Stimulated activated CD8-positive, alpha-beta memory T cell treated with anti-CD3 and anti-CD28 coated beads, Interleukin-15, amount 100 ng/mL, for 1 hour (primary cell): Measurements from ENCODE around the gene TLK1.
A peak's percentile ranks its signal among the peaks of the same experiment; 100 is the strongest.
"Not testable (repeated sequence)": the region's sequence is repeated elsewhere in the genome, so short reads cannot be mapped to it uniquely, and the experiment has no call there.

Source experiments
- DNase-seq: peaks from one replicate; pipeline ENCODE4 v3.0.0-alpha.2; 2020; ENCODE audit warnings: low read depth

Gene TLK1

DNA sequence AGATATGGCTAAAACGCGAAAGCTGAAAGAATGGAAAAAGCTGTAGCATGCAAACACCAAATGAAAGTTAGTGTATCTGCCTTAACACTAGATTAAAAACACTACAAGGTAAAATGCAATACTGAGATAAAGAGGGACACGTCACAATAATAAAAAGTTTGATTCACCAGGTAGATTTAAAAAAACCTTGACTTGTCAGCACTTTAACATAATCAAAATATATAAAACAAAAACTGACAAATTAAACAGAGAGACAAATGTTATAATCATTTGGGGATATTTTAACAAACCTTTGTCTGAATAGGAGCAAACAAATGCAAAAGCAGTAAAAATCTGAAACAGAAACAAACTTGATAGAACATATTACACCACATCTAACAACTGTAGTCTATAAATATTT is 18.3 kb downstream of the TLK1 start:
- no peak for DNase-seq

DNA sequence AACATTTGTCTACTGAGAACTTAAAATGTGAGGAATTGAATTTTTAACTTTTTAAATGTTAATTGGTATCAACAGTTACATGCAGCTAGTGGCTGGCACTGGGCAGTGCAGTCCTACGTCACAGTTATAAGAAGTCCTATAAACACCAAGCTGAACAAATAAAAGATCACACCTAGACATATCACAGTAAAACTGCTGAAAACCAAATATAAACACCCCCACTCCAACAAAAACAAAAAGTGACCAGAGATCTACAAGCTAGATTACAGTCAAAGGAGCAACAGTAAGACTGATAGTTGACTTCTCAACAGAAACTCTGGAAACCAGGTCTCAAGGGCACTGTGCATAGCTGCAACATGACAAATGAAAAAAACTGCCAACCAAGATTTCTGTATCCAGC is 19.4 kb downstream of the TLK1 start:
- DNase-seq, result no peak

DNA sequence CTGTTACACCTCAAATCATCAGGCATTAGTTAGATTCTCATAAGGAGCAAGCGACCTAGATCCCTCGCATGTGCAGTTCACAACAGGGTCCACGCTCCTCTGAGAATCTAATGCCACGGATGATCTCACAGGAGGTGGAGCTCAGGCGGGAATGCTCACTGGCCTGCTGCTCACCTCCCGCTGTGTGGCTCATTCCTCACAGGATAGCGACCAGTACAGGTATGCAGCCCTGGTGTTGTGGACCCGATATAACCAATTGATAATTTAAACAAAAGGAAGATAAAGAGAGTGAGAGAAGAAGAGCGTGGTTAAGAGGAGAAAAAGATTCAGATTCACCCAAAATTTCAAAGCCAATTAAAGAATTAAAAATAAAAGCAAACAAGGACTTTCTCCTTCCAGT is 20.8 kb downstream of the TLK1 start:
- DNase-seq, result no peak

DNA sequence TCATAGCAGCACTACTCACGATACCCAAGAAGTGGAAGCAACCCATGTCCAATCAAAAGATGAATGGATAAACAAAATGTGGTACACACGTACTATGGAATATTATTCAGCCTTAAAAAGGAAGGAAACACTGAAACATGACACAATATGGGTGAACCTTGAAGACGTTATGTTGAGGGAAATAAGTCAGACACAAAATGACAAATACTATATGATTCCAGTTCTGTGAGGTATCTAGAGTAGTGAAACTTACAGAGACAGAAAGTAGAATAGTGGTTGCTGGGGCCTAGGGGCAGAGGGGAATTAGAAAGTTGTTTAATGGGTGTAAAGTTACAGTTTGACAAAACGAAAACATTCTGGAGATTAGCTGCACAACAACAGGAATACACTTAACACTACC is 24.7 kb downstream of the TLK1 start:
- DNase-seq, result no peak

DNA sequence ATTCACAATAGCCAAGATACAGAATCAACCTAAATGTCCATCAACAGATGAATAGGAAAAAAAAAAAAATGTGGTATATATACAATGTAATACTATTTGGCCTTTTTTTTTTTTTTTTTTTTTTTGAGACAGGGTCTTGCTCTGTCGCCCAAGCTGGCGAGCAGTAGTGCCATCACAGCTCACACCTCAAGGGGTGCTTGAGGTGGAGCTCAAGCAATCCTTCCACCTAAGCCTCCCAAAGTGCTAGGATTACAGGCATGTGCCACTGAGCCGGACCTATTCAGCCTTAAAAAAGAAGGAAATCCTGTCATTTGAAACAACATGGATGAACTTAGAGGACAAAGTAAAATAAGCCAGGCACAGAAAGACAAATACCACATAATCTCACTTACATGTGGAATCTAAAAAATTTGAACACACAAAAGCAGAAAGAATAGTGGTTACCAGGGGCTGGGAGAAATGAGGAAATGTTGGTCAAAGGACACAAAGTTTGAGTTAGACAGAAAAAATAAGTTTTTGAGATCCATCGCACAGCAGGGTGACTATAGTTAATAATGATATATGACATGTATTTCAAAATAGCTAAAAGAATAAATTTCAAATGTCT is 26.0 kb downstream of the TLK1 start:
- no peak for DNase-seq

DNA sequence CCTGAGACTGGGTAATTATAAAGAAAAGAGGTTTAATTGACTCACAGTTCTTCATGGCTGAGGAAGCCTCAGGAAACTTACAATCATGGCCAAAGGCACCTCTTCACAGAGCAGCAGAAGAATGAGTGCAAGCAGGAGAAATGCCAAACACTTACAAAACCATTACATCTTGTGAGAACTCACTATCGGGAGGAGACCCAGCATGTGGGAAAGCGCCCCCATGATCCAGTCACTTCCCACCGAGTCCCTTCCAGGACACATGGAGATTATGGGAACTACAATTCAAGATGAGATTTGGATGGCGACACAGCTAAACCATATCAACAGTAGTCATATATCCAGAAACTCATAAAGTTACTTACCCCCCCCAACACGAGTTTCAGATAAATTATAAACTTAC is 28.6 kb downstream of the TLK1 start:
- DNase-seq, result no peak

DNA sequence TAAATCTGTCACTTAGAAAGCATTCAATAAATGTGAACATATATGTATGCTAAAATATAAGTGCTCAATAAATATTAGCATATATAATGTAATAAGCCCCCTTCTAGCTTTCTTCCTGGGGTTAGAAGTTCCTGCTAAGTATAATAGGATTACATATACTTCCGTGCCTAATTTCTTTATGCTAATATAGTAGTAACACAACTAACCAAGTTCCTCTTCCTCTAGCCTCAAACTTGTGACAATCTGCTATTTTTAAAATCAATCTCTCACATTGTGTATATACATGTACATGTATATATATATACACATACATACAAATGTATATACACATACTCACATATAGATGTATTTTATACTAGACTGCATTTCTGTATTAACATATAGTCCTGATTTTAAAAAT is 32.2 kb downstream of the TLK1 start:
- no peak for DNase-seq

DNA sequence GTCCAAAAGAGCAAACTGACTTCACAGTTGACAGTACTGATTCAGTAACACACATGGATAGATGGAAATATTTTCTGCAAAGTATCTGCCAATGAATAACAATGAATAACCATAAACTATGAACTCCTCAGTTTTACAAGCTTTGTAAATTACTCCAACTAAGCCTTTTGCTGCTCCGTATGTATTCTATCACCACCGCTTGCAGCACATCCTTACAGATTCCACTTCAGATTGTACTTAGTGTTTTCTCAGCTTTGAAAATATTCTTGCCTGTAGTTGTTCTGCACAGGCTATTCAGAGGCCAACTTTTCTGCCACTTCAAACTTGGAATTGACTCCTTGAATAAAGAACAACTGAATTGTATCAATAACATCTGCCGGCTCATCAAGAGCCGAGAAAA is 36.2 kb downstream of the TLK1 start:
- DNase-seq, result no peak

DNA sequence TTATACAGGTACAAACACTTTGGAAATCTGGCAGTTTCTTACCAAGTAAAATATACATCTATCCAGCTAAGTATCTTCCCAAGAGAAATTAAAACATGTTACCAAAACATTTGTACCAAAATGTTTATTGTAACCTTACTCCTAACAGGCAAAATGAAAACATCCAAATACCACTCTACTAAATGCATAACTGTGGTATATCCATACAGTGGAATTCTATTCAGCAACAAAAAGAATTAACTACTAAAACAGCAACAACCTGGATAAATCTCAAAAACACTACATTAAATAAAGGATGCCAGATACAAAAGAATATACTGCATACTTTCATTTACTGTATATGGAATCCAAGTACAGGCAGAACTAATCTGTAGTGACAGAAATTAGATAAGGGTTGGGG is 51.1 kb downstream of the TLK1 start:
- DNase-seq, result no peak

DNA sequence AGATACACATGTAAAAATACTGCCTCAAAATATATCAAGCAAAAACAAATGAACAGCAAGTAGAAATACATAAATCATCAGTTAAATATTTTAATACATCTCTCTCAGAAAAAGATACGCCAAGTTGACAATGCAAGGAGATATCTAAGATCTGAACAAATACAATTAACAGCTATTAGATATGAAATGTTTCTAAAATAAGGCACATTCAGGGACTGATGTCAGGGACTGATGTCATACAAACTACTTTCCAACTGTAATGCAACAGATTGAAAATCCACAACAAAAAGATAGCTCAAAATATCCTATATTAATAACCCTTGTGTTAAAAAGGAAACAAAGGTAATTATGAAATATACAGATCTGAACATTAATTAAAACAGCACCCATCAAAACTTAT is 51.7 kb downstream of the TLK1 start:
- DNase-seq, result no peak

DNA sequence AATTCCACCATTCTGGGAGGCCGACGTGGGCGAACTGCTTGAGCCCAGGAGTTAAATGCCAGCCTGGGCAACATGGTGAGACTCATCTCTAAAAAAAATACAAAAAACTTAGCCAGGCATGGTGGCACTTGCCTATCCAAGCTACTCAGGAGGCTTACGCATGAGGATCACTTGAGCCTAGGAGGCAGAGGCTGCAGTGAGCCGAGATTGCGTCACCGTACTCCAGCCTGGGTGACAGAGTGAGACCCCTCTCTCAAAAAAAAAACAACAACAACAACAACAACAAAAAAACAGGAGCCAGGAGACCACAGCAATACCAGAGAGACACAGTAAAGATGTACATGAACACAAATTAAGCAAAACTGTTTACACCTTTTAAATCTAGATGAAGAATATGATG is 52.9 kb downstream of the TLK1 start:
- DNase-seq, result no peak

DNA sequence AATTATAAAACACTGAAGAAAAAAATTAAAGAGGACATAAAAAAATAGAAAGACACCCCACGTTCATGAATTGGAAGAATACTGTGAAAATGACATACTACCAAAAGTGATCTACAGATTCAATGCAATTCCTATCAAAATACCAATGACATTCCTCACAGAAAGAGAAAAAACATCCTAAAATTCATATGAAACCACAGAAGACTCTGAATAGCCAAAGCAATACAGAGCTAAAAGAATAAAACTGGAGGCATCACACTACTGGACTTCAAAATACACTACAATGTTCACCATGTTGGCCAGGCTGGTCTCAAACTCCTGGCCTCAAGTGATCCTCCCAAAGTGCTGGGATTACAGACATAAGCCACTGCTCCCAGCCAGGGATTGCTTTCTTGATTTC is 56.3 kb downstream of the TLK1 start:
- no peak for DNase-seq

DNA sequence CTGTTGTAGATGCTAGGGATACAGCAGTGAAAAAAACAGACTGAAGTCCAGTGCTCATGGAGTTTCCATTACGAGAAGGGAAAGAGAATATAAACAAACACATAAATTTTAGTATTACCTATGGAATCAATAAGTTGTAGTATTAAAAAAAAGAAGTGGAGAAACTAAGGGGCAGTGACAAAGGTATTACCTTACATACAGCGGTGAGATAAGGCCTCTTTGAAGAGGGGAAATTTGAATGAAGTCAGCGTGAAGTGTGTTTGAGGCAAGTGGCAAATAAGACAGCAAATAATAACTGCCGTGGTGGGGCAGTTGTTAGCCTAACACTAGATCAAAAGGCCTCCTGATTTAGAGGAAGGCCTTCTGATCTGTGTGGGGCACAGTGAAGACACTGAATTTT is 57.9 kb downstream of the TLK1 start:
- DNase-seq, result no peak

DNA sequence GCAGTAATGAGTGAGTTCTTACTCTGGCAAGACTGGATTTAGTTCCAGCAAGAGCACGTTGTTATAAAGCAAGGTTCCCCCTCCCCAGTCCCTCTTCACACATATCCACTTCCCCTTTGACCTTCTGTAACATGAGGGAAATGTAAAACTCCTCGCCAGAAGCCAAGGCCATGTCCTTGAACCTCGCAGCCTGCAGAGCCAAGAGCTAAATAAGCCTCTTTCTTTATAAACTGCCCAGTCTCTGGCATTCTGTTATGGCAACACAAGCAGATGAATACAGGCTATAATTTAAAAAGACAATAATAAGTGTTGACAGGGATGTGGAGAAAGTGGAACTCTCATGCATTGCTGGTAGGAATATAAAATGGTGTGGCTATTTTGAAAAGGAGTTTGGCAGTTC is 60.3 kb downstream of the TLK1 start:
- DNase-seq, result no peak

DNA sequence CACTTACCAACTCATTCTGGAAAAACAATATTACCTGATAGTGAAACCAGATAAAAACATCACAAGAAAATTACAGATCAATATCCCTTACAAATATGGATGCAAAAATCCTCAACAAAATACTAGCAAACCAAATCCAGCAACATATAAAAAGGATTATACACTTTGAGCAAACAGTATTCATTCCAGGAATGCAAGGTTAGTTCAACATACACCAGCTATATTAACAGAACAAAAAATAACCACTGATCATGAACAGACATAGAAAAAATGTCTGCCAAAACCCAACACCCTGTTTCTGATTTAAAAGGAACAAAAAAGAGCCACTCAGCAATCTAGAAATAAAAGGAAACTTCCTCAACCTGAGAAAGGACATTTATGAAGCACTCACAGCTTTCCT is 62.1 kb downstream of the TLK1 start:
- no peak for DNase-seq

DNA sequence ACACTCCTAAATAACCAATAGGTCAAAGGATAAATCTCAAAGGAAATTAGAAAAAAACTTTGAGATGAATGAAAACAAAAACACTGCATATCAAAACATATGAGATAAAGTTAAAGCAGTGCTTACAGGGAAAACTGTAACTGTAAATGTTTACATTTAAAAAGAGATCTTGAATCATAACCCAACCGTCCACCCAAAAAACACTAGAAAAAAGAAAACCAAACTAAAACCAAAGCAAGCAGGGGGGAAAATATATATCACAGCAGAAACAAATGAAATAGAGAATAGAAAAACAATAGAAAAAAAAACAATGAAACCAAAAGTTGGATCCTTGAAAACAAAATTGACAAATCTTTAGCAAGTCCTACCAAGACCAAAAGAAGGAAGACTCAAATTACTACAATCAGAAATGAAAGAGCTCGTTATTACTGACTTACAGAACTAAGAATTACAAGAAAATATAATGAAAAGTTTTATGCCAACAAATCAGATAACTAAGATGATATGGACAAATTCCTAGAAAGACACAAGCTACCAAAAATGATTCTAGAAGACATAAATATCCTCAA is 65.6 kb downstream of the TLK1 start:
- DNase-seq, result no peak

DNA sequence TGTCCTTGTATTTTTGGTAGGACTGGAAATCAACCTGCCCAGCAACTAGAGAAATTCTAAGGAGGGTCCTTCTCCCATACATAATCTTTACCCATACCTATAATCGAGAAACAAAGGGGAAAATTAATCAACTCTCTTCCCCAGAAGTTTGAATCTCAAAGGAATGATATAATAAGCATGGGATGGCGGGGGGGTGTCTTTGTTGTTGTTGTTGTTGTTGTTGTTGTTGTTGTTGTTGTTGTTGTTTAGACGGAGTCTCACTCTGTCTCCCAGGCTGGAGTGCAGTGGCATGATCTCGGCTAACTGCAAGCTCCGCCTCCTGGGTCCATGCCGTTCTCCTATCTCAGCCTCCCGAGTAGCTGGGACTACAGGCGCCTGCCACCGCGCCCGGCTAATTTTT is 69.2 kb downstream of the TLK1 start:
- not testable (repeated sequence) for DNase-seq

DNA sequence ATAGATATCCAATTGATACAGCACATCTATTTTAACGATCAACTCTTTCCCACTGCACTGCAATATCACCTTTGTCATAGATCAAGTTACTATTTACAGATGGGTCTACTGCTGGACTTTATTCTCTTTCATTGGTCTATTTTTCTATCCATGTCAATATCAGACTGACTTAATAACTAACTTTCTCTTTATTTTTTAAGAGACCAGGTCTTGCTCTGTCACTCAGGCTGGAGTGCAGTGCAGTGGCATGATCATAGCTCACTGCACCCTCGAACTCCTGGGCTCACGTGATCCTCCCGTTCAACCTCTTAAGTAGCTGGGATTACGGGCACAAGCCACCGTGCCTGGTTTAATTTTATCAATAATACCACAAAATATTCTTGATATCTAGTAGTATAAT is 71.2 kb downstream of the TLK1 start:
- no peak for DNase-seq

DNA sequence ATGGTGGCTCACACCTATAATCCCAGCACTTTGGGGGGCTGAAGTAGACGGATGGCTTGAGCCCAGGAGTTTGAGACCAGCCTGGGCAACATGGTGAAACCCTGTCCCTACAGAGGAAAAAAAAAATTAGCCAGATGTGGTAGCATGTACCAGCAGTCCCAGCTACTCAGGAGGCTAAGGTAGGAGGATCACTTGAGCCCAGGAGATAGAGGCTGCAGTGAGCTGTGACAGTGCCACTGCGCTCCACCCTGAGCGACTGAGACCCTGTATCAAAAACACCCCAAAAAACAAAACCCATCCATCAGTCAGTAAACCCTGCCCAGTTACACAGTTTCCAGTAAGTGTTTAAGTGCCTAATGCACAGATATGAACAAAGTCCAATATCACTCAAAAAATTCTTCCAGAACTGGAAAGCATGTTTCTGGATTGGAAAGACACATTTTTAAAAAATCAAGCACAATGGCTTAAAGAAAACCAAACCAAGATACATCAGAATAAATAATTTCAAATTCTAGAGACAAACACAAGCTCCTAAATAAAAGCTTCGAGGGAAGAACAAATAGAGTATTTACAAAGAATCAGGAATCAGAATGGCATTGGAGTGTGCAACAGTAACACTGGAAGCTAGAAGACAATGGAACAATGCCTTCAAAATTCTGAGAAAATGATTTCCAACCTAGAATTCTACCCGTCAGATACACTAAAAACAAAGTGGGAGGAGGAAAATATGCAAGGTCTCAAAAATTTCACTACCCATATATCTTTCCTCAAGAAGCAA is 72.4 kb downstream of the TLK1 start:
- DNase-seq, result no peak

DNA sequence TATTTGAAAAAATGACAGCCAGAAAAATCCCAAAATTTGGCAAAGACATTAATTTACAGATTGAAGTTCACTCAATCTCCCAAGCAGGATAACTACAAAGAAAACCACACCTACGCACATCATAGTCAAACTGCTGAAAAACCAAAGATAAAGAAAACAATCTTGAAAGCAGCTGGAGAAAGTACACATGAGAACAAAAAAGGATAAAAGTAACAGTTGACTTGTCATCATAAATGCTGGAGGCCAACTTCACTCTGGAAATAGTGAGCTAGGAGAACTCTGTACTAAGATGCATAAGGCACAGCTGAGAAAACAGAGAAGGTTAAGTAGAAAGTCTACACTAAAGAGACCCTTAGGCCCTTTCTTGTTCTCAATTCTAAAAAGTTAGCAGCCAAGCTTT is 73.1 kb downstream of the TLK1 start:
- no peak for DNase-seq

DNA sequence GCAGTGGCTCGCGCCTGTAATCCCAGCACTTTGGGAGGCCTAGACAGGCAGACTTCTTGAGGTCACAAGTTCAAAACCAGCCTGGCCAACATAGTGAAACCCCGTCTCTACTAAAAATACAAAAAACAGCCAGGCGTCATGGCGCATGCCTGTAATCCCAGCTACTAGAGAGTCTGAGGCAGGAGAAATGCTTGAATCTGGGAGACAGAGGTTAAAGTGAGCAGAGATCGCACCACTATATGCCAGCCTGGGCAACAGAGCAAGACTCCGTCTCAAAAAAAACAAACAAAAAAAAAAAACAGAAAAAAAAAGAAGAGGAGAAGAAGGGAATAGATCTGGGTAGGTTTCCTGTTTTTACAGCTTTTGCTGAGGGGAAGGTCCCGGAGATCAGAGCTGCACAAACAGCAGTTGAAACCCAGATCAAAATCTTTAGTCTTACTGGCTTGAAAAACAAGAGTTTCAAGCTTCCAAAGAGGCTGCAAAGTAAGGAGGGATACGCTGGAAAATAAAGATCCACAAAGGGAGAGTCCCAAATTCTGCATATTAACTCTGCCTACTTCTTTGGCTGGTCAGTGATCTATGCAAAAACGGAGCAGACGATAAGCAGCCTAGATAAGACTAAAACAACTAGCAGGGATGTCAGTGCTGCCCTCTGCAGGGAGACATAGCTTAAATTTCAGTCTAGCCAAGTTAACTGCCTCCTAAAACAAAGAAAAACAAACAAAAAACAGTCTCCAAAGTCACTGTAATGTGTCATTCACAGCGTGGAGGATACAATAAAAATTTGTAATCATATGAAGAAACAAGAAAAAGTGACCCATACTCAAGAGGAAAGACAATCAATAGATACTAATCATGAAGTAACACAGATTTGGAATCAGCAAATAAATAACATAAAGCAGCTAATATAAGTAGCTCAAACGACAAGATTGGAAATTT is 74.1 kb downstream of the TLK1 start:
- peak; percentile 13 for DNase-seq

DNA sequence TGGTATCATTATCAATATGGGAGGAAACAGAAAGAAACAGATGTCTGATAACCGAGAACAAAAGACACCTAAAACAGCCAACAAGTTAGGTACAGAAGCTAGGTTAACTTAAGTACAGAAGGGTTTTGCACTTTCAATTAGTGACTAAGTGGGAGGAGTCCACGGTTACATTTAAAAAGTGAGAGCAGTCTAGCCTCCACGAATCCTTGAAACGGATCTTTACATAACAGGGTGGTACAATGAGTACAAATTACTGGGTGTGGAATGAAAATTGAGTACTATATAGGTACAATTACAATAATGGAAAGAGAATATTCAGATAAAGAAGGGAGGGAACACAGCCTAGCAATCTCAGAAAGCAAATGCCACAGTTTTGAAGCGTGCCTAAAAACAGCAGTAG is 76.6 kb downstream of the TLK1 start:
- no peak for DNase-seq

DNA sequence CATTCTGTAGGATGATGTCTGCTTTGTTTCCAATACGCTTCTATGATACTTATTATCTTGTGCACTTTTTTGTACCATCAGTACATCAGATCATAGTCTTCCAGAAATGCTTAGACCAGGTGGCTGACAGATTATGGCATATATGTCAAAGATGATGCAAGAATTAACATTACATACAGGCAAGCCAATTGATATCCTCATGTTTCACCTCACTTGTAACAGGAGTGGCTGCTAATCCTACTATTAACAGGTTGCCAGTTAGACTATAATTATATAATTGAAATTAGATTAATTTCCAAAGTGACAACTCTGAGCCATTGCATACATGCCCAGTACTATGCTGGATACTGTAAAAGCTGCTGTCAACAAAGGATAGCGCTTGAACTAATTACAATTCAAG is 77.2 kb downstream of the TLK1 start:
- DNase-seq, result no peak
